GM21515 (cell line): ENCODE measurements around the gene PPM1D.
A peak's percentile ranks its signal among the peaks of the same experiment; 100 is the strongest.

Experiments used
- ATAC-seq: cut with Tn5 transposase; IDR thresholded peaks from one replicate; pipeline ENCODE4 v1.9.1; 2021; ENCODE audit not compliant: unreplicated experiment

Gene PPM1D

GRCh38 chr17:60618080-60618479 lies 18.1 kb downstream of the PPM1D start:
- ATAC-seq: no peak

- ATAC-seq: no peak
Observed at GRCh38 chr17:60618854-60619526, 19.0 kb downstream of the PPM1D start.

GRCh38 chr17:60622961-60623360 lies 23.0 kb downstream of the PPM1D start:
- ATAC-seq: no peak

- no peak for ATAC-seq
Observed at GRCh38 chr17:60623415-60623814, 23.4 kb downstream of the PPM1D start.

GRCh38 chr17:60627124-60627523 lies 27.1 kb downstream of the PPM1D start:
- ATAC-seq: no peak

GRCh38 chr17:60628252-60628889 lies 28.4 kb downstream of the PPM1D start:
- no peak for ATAC-seq

- no peak for ATAC-seq
Observed at GRCh38 chr17:60629120-60629519, 29.1 kb downstream of the PPM1D start.

GRCh38 chr17:60630352-60630751 lies 30.4 kb downstream of the PPM1D start:
- ATAC-seq: no peak

- ATAC-seq: no peak
Observed at GRCh38 chr17:60631119-60631518, 31.1 kb downstream of the PPM1D start.

GRCh38 chr17:60637683-60638082 lies 37.7 kb downstream of the PPM1D start:
- no peak for ATAC-seq

- ATAC-seq: no peak
Observed at GRCh38 chr17:60639019-60639330, 39.0 kb downstream of the PPM1D start.

GRCh38 chr17:60640503-60640902 lies 40.5 kb downstream of the PPM1D start:
- ATAC-seq: no peak

GRCh38 chr17:60641126-60641525 lies 41.1 kb downstream of the PPM1D start:
- no peak for ATAC-seq

GRCh38 chr17:60641810-60642220 lies 41.8 kb downstream of the PPM1D start:
- no peak for ATAC-seq

GRCh38 chr17:60645918-60646523 lies 46.0 kb downstream of the PPM1D start:
- no peak for ATAC-seq

GRCh38 chr17:60646701-60647100 lies 46.7 kb downstream of the PPM1D start:
- no peak for ATAC-seq

- ATAC-seq: no peak
Observed at GRCh38 chr17:60647705-60648104, 47.7 kb downstream of the PPM1D start.

GRCh38 chr17:60652454-60653247 lies 52.7 kb downstream of the PPM1D start:
- ATAC-seq: peak; percentile 87

GRCh38 chr17:60653569-60653968 lies 53.6 kb downstream of the PPM1D start:
- no peak for ATAC-seq

GRCh38 chr17:60656499-60656898 lies 56.5 kb downstream of the PPM1D start:
- ATAC-seq: no peak

- ATAC-seq: no peak
Observed at GRCh38 chr17:60659156-60659555, 59.2 kb downstream of the PPM1D start.

GRCh38 chr17:60661489-60661888 lies 61.5 kb downstream of the PPM1D start:
- ATAC-seq: no peak
